CD4-positive, alpha-beta T cell treated with Interferon alpha-2 for 1 hour (primary cell): ENCODE data around the gene WBP11.

ENCODE experiments used
- DNase-seq, 2 donors: peaks; one replicate each; pipeline ENCODE4 v3.0.0-alpha.2; 2020 to 2022

The WBP11 gene

DNA sequence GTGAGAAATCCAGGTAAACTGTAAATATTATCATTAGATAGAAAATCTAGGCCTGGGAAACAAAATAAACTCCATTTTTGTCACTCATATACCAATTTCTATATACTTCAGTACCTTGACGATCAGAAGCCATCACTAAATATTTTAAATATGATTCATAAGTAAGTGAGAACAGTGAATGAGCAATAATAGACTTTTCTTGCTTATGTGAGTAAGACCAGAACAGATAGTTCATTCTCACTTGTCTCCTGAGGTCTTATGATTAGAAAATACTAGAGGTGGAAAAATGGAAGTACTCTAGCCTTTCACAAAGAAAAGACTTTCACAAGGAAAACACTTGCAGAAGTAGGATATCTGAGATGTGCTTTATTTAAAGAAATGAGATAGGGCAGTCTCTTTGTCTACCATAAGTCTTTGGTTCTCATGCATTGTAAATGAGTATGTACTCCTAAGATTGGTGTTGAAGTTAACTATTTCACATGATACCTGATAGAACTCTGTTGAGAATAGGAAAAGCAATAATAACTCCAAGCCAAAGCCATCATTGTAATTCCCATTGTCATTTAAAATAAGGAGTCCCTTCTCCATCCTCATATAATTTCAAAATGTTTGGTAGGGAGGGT is 20.8 kb upstream of the WBP11 start:
- DNase-seq: no peak

DNA sequence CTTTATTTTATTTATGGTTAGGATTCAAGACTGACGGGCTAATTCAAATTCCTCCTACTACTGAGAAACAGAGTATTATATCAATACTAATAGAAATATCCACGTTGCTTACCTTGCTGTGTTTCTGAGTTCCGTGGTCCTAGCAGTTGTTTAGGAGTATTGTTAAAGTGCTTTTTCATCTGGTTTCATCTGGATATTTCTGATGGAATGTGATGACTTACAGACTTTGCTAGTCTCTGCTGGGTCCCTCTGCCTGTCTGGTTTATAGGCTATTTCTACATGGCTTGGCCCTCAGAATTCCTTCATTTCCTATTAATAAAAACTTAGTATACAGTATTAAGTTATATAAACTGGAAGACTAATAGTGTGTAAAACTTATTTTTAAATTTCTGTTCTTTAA is 10.7 kb upstream of the WBP11 start, which contains the start of gene SMCO3:
TSS of gene SMCO3 (minus strand) at position 169 of the 400 bp plus-strand sequence. CDS start 7,502 bp downstream, outside the sequence.
- DNase-seq: no peak

DNA sequence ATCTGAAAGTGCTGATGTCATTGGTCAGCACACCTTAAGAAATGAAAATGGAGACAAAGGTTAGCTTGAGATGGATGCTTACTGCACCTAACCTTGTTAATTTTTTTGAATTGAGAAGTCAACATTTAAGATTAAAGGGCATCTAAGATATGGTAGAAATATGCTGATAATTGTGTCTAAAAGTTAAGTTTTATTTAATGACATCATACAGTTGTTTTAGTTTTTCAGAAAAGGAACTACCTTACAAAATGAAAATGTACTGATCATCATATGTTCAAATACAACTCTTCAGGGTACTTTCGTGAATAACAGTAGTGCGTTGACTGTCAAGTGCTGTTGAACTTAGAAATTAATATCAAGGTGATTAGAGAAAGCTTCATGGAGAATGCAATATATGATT is 8.2 kb upstream of the WBP11 start:
- DNase-seq: no peak

DNA sequence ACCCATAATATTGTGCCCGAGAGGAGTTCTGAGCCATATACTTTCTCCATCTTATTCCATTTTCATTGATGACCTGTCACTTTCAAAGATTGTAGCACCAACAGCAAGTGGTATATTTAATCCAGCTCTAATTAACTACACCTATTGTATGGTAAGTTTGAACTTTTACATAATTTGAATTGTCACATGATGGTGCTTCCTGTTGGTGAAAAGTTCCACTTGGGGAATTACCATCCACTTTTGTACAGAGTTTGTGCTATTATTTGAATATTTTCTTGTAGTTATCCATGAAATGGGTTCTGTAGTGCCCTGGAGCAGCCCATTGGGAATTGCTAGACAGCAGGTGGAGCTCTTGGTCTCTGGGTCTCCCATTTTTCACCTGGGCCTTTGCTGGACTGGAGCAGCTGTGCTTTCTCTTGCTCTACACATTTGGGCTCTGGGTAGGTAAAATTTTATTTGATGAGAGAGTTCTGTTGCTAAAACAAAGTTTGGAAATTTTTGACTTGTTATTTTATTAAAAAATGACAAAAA is 7.7 kb upstream of the WBP11 start:
- DNase-seq: no peak

DNA sequence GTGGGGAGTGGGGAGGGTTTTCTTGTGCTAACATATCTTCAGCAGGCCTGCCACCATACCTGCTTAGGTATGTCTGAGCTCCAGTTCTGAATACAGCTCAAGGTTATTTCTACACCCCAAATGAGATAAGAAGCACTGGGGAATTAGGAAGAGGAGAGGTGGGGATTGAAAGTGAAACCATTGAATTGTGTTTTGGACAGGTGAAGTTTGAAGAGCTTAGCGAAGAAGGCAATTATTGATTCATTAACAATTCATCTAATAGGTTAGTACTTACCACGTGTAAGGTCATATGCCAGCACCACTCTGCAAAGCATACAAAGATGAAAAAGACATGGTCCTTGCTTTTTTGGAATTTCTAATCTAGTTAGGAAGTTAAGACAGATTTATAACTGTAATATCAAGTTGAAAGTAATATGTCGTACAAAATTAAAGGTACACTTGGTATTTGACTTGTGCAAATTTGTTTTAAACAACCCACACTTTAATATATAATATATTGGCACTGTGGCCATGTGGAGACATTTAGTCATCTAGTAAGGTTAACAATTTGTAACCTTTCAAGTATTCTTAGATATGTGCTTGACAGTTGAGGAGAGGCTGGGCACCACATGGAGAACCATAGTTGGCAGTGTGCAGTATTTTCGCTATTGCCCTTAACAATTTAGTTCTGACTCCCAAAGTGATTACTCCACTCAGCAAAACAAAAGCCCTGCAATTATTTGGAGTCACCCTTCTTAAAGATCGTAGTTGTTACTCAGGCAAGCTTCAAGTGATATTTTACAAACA is 7.1 kb upstream of the WBP11 start:
- no peak for DNase-seq

DNA sequence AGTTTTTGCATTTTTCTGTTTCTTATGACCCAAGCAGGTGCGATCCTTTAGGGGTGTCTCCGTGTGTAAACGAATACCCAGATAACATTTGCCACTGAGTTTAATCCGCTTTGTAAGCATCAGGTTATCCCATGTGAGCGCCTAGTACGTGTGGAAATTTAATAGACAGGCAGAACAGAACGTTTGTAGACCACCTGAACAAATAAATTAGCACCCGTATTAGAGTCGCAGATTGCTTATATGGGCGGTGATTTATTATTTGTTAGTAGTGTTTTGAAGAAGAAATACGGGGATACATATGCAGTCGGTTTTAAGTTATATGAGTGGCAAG is 517 bp upstream of the WBP11 start:
- no peak for DNase-seq

DNA sequence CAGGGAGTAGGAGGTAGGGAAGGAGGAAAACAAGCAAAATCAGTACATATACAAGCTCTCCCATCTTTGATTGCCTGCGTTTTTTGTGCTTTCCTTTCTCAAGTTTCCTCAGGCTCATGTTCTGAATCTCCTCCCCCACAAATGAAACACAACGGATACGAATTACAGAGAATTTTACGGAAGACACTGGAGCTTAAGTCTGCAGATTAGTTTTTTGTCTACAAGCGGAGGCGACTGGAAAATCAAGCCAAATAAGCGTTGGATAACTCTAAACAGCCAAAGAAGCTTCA is 612 bp downstream of the WBP11 start:
- DNase-seq: no peak

DNA sequence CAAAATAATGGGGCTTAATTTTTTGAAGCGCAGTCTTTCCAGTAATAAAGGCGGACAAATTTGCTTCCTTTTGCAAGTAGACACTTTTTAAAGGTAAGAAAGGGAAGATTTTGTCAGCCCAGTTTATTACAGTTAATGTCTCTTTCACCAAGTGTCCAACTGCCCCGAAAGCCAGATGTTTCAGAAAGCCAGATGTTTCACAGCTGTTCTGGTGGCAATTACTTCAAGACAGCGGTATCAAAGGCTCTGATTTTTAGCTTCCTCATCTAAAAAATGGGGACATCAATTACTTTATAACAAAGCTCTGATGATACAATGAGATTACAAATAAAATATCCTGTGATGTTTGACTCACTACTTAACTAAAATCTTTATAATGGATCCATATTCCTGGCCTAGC is 1.0 kb downstream of the WBP11 start:
- DNase-seq: no peak

DNA sequence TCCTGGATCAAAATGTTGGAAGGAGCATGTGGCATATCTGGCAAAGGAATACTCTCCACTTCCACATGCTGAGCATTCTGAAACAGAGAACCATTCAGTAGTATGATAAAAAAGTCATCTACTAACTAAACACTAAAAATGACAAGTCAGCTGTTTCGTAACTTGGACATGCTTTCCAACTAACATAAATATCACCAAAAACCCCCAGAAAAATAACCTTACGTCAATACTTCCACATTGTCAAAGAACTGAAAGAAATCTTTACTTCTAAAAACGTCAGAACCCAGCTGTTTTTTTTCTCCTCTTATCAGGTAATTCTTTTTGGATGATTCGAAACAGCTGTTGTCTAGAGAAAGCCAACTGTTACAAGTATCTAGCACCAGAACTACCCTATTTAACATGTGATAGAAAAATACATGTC is 8.2 kb downstream of the WBP11 start:
- DNase-seq: no peak

DNA sequence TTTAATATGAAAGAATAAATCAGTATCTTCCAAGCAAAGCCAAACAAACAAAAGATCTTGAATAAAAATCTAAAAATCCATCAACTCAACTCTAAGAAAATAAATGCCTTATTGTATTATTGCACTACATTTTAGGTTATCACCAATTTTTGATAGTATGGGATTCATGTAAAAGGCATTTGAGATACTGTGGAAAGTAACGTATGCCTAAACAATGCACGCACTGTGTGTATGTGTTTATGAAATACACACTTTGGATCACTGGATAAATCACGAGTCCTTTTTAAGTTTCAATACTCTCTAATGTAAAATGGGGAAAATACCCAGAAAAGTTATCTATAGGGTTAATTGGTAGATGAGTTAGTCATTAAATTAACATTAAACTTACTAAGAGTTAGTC is 17.7 kb downstream of the WBP11 start:
- DNase-seq: no peak

DNA sequence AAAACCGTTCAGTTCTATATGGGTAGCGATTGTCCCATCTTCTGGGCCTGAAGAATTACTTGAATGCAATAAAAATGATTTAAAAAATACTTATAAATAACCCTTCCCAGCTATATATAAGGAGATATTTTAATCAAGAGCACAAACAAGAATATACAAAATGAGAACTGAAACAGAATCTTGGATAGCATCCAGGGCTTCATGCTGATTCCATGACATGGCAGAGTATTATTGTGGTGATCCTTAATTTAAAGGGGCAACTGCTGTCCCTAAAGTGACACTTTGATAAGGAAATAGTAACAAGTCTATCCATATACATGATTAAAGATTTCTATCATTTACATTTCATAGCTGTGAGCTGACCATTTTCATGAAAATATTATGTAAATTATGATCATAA is 18.8 kb downstream of the WBP11 start:
- no peak for DNase-seq

DNA sequence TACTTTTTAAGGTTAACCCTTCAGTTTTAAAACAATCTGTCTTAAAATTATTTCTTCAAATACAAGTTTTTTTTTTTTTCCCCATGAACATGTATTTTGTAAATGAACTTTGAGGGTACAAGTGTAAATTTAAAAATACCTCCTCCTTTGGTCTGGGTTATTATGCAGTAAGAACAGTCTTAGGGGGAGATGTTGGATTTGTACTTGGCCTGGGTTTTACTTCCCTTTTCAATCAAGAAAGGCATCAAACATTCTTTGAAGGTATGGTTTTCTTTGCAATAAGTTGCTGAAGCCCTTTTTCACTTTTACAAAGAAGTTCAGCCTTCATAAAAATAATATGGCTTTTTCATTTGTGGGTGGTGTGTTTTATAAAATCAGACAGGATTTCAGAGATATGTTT is 20.5 kb downstream of the WBP11 start:
- DNase-seq: no peak

DNA sequence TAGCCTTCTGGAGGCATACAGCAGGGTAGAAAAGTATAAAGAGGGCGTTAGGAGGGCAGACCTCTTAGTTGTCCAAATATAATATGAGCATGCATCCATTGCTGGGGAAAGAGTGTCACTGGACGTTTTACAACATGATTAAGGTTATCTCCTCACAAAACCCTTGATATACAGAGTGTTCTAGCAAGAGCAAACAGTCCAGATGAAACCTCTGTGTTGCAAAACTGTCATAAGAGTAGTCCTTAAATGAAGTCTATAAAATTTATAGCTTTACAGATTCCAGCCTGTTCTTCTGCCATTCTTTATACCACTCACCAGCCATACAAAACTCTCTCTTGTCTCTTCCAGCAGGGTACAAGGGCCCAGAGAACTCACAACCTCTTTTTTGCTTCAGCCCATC is 21.7 kb downstream of the WBP11 start:
- no peak for DNase-seq

DNA sequence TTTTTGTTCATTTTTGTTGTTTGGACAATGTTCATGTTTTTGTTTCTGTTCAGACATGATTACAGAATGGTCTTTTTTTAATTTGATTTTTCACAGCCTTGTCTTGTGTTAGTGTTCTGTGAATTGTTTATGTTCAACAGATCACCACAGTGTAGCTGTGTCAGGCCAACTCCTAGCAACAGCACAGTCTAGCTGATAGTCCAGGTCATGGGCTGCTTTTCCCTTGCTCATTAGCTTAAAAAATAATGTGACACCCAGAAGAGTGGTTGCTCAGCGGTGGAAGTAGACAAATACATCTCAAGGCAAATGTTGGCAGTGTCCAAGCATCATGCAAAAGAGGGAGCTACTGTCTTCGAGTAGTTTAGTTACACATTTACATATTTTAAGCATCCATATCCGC is 22.4 kb downstream of the WBP11 start:
- DNase-seq: no peak

DNA sequence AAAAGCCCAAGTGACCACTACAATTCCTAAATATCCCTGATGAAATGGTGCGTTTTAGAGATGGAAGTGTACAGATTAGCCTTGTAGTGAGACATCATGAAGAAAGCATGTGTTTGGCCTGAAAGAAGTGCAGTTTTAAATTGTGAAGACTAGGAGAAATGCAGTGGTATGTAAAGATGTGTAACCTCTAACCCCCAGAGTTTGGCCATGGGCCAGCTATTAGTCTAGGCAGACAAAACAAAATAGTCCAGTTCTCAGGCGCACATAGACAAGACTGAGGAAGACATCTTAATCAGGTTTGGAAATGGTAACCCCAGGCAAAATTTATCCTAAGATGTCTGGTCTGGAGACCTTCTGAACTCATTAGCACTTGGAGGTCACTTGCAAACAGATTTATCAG is 23.4 kb downstream of the WBP11 start:
- no peak for DNase-seq

DNA sequence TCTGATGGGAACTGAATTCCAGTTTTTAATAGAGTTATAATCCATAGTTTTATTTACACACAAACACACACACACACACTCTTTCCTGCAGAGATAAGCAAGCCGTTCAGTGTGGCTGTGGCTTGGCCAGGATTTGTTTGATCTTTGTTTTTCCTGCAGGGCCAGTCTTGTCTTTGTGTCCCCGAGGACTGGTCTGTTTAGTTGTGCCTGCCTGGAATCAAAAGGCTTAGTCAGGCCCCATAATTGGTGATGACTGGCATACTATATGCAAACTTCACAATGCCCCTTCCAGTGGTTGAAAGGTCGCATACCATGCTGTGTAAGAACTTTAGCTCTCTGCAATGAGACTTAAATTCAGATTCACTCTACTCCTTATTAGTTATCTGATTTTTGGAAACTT is 26.0 kb downstream of the WBP11 start:
- DNase-seq: no peak

DNA sequence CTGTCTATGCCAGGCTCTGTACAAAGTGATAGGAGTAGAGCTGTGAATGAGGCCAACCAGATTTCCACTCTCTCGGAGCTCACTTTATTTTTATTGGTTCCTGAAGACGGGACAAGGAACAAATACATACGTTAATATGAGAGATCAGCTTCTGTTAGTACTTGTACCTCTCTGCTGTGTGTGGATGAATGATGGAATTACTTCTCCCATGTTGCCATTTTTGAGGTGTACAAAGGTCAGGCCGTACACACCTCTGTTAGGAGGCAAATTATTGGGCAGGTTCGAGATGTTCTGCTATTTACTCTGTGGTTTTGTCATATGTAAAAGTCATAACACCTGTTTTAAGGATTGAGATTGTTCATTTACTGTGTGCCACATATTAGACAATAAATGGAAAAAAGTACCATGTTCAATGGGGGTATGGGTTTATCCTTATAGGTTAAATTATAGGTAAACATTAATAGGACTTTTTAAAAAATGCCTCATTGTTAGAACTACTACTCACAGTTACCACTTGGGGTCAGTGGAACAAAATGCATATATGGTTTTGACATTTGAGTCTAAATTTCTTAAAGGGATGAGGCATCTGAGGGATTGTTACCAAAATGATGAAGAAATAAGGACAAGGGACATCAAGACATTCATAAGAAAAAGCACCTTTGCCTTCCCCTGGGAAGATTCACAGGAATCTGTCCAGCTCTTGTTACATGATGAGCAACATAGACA is 26.9 kb downstream of the WBP11 start:
- DNase-seq: peak in 1 of 2 donors; percentile 32

DNA sequence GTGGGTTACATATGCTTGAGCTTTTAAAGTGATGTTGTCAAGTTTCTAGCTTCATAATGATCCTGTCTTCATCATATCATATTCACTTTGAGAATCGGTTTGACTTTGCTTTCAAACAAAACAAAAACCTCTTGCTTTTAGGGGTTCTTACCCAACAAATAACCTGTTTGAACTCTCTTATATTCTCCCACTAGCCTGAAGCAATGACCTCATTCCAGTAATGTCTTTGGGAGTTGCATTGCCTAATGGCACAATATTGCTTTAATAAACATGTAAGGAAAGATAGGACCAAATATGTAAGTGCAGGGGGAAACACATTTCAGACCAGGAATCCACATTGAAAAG is 27.7 kb downstream of the WBP11 start:
- no peak for DNase-seq

DNA sequence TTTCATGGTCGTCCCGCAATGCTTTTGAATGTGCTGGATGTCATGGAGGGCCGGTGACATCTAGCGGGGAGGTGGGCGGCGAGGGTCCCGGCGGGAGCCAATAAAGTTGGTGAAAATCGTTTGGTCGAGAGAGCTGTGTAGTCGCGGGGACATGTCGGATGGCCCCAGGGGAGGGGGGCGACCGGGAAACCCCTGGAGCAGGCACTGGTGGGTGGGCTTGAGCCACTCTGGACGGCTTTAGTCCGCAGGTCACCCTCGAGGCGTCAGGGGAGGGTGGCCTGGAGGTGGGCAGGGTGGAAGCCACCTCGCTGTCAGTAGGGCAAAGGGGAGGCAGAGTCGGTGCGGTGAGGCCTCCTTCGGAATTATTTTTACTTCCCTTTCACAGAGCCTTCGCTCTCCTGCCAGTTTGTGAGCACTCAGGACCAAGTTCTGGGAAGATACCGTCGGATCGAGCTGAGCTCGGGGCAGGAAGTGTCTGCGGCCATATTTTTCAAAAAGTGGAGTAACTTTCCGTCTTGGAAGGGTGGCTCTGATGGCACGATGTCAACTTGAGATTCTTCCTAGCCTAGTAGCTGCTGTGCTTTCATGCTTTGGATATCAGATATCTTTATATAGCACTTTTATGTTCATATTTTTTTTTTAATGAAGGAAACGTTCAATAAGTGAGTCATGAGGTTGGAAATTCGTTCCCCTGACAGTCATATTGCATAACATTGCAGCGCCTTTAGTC is 28.2 kb downstream of the WBP11 start:
- DNase-seq: peak; percentile 15 to 41

DNA sequence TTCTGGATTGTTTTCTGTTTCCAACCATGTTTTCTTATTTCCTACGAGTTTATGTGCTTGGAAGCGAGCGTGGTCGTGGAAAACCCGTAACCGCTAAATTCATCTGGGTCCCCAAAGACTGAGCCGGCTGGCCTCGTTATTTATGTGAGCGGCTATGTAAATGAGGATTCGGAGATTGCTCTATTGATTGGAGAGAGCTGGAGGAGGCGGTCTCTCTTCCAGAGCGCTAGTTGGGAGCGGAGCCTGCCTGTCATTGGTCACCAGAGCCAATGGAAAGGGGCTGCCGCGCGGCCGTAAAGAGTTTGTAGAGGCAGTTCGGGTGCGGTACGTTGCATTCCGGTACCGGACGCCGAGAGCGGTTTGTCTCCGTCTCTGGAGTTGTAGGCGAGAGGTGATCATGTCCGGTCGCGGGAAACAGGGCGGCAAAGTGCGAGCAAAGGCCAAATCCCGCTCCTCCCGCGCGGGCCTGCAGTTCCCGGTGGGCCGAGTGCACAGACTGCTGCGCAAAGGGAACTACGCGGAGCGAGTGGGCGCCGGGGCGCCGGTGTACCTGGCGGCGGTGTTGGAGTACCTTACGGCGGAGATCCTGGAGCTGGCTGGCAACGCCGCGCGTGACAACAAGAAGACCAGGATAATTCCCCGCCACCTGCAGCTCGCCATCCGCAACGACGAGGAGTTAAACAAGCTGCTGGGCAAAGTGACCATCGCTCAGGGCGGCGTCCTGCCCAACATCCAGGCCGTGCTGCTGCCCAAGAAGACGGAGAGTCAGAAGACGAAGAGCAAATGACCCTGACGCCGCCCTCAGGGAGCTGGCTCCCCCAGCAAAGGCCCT is 29.0 kb downstream of the WBP11 start:
- peak; percentile 94 to 96 for DNase-seq

DNA sequence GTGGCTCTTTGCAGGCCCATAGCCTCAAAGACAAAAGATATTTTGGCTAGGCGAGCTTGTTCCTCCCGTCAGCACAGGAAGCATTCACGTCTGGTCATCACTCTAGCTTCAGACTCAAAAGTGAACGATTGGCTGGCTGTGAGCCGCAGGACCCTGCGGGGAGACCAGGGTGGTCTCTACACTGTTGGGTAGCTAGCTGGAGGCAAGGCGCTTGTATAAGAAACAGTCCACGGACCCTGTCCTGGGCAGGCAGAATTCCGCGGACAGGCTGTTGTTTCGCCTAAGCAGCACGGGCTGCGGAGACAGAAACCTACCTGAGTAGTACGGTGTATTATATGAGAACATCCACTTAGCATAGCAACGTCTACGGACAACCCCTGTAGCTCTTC is 29.6 kb downstream of the WBP11 start:
- DNase-seq: no peak

DNA sequence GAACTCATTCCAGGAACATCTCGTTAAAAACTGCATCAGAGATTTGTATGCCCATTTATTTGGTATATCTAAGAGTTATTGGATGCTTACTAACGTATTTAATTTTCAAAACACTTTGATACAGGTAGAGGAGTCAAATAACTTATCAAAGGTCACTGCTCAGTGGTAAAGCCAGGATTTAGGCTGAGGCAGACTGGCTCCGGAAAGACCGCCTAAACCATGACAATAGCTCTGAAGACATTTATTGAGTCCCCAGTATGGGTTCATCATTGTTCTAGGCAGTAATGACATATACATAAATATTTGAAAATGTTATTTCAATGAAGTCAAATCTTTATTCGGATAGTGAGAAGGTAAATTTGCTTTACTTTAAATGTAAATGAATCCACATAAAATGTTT is 30.3 kb downstream of the WBP11 start:
- DNase-seq: no peak
